ENCODE results near the gene PALM2AKAP2. TPM values are rescaled to one million over a fixed set of nuclear protein-coding genes. Genes with fewer than 3 reads are reported as not detected.

The PALM2AKAP2 gene
- total RNA-seq, 4 donors from 2014 or later, result 2.1 to 49.5 (median 26.3) TPM

- DNase-seq, result no peak
- Histone ChIP-seq H3K27ac (peak overlapping the region; percentile 72 to 91), H3K4me3 (no peak overlapping the region), H3K36me3 (no peaks in the 10 kb centered on the region), H3K4me1 (peaks cover 0 to 3% of the 10 kb centered on the region in 2 donors), H3K27me3 (no peaks in the 10 kb centered on the region), H3K9me3 (no peaks in the 10 kb centered on the region)
- intact Hi-C loops (cut with DNase I; ENCODE audit: low total_unique reads), result no loop called here
- TF ChIP-seq CTCF (IDR thresholded peaks at IDR 0.05), result no peak
- no peak for TF ChIP-seq POLR2A (IDR thresholded peaks at IDR 0.05)
Measured at GRCh38 chr9:109794361-109795012, 14.5 kb downstream of the PALM2AKAP2 start.

- Histone ChIP-seq H3K9me3 (no peaks in the 10 kb centered on the region), H3K4me3 (no peak overlapping the region), H3K27me3 (no peaks in the 10 kb centered on the region), H3K27ac (no peak overlapping the region), H3K4me1 (peaks cover 0 to 3% of the 10 kb centered on the region in 2 donors), H3K36me3 (no peaks in the 10 kb centered on the region)
- no peak for TF ChIP-seq POLR2A (IDR thresholded peaks at IDR 0.05)
- no peak for TF ChIP-seq CTCF (IDR thresholded peaks at IDR 0.05)
- intact Hi-C loops (cut with DNase I; ENCODE audit: low total_unique reads), result no loop called here
- no peak for DNase-seq
Measured at GRCh38 chr9:109795613-109796012, 15.6 kb downstream of the PALM2AKAP2 start.

GRCh38 chr9:109796078-109796477 lies 16.1 kb downstream of the PALM2AKAP2 start:
- no peak for DNase-seq
- no peak for TF ChIP-seq CTCF (IDR thresholded peaks at IDR 0.05)
- no peak for TF ChIP-seq POLR2A (IDR thresholded peaks at IDR 0.05)
- Histone ChIP-seq H3K9me3 (no peaks in the 10 kb centered on the region), H3K27ac (no peak overlapping the region), H3K4me3 (no peak overlapping the region), H3K36me3 (no peaks in the 10 kb centered on the region), H3K27me3 (no peaks in the 10 kb centered on the region), H3K4me1 (peaks cover 0 to 3% of the 10 kb centered on the region in 2 donors)
- intact Hi-C loops (cut with DNase I; ENCODE audit: low total_unique reads), result no loop called here

GRCh38 chr9:109797006-109797405 lies 17.0 kb downstream of the PALM2AKAP2 start:
- H3K27ac ChIP-seq, result no peak overlapping the region
- no peaks in the 10 kb centered on the region for H3K27me3 ChIP-seq
- intact Hi-C loops (cut with DNase I; ENCODE audit: low total_unique reads), result no loop called here
- TF ChIP-seq CTCF (IDR thresholded peaks at IDR 0.05) (no peak), POLR2A (IDR thresholded peaks at IDR 0.05) (no peak)
- DNase-seq, result no peak
- no peak overlapping the region for H3K4me3 ChIP-seq
- no peaks in the 10 kb centered on the region for H3K9me3 ChIP-seq
- H3K4me1 ChIP-seq, result peaks cover 0 to 3% of the 10 kb centered on the region in 2 donors
- H3K36me3 ChIP-seq, result no peaks in the 10 kb centered on the region

- Histone ChIP-seq H3K4me3 (no peak overlapping the region), H3K27me3 (no peaks in the 10 kb centered on the region), H3K36me3 (no peaks in the 10 kb centered on the region), H3K4me1 (peaks cover 0 to 3% of the 10 kb centered on the region in 2 donors), H3K27ac (no peak overlapping the region), H3K9me3 (no peaks in the 10 kb centered on the region)
- TF ChIP-seq POLR2A (IDR thresholded peaks at IDR 0.05) (no peak), CTCF (IDR thresholded peaks at IDR 0.05) (no peak)
- no peak for DNase-seq
- intact Hi-C loops (cut with DNase I; ENCODE audit: low total_unique reads), result no loop called here
Measured at GRCh38 chr9:109797509-109797908, 17.5 kb downstream of the PALM2AKAP2 start.
